ENCODE results near the gene CEACAM16.

The CEACAM16 gene

DNA sequence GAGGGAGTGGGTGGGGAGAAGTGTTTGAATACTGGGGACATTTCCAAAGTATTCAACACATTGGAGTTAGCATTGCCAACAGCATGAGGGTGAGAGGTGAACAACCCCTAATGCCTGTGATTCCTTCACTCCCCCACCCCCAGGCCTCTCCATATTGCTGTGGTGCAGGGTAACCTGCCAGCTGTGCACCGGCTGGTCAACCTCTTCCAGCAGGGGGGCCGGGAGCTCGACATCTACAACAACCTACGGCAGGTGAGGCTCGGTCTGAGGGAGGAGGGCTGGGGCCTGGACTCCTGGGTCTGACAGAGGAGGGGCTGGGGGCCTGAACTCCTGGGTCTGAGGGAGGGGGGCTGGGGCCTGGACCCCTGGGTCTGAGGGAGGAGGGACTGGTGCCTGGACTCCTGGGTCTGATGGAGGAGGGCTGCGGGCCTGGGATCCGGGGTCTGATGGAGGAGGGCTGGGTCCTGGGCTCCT is 57.2 kb downstream of the CEACAM16 start:
- TF ChIP-seq ZFX (IDR thresholded peaks at IDR 0.05), result no peak
- TF ChIP-seq, protein P1, sequence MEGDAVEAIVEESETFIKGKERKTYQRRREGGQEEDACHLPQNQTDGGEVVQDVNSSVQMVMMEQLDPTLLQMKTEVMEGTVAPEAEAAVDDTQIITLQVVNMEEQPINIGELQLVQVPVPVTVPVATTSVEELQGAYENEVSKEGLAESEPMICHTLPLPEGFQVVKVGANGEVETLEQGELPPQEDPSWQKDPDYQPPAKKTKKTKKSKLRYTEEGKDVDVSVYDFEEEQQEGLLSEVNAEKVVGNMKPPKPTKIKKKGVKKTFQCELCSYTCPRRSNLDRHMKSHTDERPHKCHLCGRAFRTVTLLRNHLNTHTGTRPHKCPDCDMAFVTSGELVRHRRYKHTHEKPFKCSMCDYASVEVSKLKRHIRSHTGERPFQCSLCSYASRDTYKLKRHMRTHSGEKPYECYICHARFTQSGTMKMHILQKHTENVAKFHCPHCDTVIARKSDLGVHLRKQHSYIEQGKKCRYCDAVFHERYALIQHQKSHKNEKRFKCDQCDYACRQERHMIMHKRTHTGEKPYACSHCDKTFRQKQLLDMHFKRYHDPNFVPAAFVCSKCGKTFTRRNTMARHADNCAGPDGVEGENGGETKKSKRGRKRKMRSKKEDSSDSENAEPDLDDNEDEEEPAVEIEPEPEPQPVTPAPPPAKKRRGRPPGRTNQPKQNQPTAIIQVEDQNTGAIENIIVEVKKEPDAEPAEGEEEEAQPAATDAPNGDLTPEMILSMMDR (conservative IDR thresholded peaks at IDR 0.05), result no peak
- no peak overlapping the region for H3K27ac ChIP-seq

DNA sequence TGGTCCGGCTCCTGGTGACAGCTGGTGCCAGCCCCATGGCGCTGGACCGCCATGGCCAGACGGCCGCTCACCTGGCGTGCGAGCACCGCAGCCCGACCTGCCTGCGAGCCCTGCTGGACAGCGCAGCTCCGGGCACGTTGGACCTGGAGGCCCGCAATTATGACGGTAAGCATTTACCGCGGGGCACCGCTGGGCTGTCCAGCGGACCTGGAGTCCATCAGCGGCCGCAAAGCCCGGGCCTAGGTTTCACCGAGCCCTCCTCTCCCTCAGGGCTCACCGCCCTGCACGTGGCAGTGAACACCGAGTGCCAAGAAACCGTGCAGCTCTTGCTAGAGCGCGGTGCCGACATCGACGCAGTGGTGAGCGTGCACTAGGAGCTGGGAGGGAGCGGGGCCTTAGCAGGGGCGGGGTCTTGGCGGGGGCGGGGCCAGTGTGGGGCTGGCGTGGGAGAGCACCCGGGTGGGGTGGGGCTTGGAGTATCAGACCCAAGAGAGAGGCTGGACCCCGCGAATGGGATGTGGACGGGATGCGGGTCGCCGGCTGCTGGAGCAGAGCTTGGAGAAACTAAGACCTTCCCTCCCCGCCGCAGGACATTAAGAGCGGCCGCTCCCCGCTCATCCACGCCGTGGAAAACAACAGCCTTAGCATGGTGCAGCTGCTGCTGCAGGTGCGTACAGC is 58.2 kb downstream of the CEACAM16 start:
- no peak overlapping the region for H3K27ac ChIP-seq
- no peak for TF ChIP-seq ZFX (IDR thresholded peaks at IDR 0.05)
- TF ChIP-seq, protein P1 (conservative IDR thresholded peaks at IDR 0.05), result no peak

DNA sequence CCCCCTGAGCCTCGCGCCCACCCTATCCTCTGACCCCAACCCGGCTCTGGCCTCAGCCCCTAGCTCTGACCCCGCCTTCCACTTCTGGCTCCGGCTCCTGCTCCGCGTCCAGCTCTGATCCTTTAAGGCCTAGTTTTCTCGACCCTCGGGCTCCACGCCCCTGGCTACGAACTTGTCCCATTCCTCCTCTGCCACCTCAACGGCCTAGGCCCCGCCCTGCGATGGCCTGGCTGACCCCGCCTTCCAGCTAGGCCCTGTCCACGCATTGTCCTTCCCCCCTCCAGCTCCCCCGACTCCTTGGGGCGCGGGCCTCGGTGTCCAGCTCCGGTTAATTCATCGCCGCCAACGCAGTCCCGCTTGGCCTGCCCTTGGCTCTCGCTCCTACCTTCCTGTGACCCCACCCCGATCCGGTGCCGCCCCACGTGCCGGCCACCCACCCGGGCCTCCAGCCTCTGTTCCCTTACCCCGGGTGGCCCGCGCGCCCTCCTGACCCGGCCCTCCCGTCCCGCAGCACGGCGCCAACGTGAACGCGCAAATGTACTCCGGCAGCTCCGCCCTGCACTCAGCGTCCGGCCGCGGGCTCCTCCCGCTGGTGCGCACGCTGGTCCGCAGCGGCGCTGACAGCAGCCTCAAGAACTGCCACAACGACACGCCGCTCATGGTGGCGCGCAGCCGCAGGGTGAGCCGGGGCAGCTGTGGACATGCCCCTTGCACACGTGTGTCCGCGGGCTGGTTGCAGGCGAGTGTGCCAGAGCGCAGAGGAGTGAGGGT is 59.0 kb downstream of the CEACAM16 start:
- H3K27ac ChIP-seq, result no peak overlapping the region
- no peak for TF ChIP-seq ZFX (IDR thresholded peaks at IDR 0.05)
- TF ChIP-seq, protein P1 (conservative IDR thresholded peaks at IDR 0.05), result no peak

DNA sequence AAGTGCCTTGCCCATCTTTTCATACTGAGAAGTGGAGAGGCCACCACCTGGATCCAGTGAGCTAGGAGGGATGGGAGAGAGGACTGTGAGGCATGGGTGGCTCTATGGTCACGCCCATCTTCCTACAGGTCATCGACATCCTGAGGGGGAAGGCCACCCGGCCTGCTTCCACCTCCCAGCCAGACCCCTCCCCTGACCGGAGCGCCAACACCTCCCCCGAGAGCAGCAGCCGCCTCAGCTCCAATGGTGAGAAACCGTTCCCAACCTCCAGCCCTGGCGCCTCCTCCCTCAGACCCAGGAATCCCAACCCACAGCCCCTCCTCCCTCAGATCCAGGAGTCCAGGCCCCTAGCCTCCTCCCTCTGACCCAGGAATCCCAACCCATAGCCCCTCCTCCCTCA is 59.6 kb downstream of the CEACAM16 start:
- no peak for TF ChIP-seq ZFX (IDR thresholded peaks at IDR 0.05)
- TF ChIP-seq, protein P1 (conservative IDR thresholded peaks at IDR 0.05), result no peak
- no peak overlapping the region for H3K27ac ChIP-seq

DNA sequence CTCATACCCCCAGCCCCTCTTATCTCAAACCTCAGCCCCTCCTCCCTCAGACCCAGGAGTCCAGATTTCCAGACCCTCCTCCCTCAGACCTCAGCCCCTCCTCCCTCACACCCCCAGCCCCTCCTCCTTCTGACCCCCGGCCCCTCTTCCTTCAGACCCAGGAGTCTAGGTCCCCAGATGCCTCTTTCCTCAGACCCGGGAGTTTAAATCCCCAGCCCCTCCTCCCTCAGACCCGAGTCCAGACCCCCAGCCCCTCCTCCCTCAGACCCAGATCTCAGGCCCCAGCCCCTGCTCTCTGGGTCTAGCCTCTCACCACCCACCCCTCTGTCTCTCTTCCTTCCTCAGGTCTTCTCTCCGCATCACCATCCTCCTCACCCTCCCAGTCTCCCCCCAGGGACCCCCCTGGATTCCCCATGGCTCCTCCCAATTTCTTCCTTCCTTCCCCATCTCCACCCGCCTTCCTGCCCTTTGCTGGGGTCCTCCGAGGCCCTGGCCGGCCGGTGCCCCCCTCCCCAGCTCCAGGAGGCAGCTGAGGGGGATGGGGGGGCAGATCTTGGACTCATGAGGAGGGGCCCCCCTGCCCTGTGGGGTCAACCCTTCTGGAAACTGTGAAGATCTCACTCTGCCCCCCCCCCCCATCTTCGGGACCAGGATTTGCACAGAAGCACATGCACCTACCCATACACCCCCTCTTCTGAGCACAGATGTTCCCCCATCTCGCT is 60.3 kb downstream of the CEACAM16 start:
- TF ChIP-seq, protein P1 (conservative IDR thresholded peaks at IDR 0.05), result no peak
- TF ChIP-seq ZFX (IDR thresholded peaks at IDR 0.05), result no peak
- no peak overlapping the region for H3K27ac ChIP-seq
